MM.1S (cell line): ENCODE results near the gene S100A8.

Source experiments
- DNase-seq: peaks from one replicate; pipeline ENCODE4 v3.0.0-alpha.2; 2015
- H2AFZ ChIP-seq: fragments of 300-600 bp; sonication (generic); 2 replicates; pipeline ENCODE4 v1.6.0; 2016; ENCODE audit warnings: antibody characterized with exemption, low read length
- H3F3A ChIP-seq: fragments of 300-600 bp; sonication (generic); 2 replicates; pipeline ENCODE4 v1.6.1; 2016; ENCODE audit warnings: mild to moderate bottlenecking, antibody characterized with exemption, low read length, moderate library complexity, mixed read lengths; ENCODE audit not compliant: insufficient read depth
- H3K27ac ChIP-seq: fragments of 300-600 bp; sonication (generic); 2 replicates; pipeline ENCODE4 v1.5.1; 2016; ENCODE audit warnings: mild to moderate bottlenecking, low read length
- H3K27me3 ChIP-seq: fragments of 300-600 bp; sonication (generic); replicated peaks from 2 replicates; pipeline ENCODE4 v1.6.0; 2016; ENCODE audit warnings: low read length; ENCODE audit not compliant: insufficient read depth
- H3K36me3 ChIP-seq: fragments of 300-600 bp; sonication (generic); replicated peaks from 2 replicates; pipeline ENCODE4 v1.6.1; 2016; ENCODE audit warnings: mild to moderate bottlenecking, low read length, mixed read lengths; ENCODE audit not compliant: insufficient read depth
- H3K4me1 ChIP-seq: fragments of 300-600 bp; sonication (generic); 2 replicates; pipeline ENCODE4 v1.6.1; 2016; ENCODE audit warnings: low read length, mixed read lengths
- H3K4me2 ChIP-seq: fragments of 300-600 bp; sonication (generic); 2 replicates; pipeline ENCODE4 v1.6.0; 2016; ENCODE audit warnings: low read depth, low read length
- H3K4me3 ChIP-seq: fragments of 300-600 bp; sonication (generic); 2 replicates; pipeline ENCODE4 v1.5.1; 2016; ENCODE audit warnings: low read length, mixed read lengths
- H3K79me2 ChIP-seq: fragments of 300-600 bp; sonication (generic); 2 replicates; pipeline ENCODE4 v1.6.1; 2016; ENCODE audit warnings: mixed run types, low read length, mixed read lengths
- H3K9ac ChIP-seq: fragments of 300-600 bp; sonication (generic); 2 replicates; pipeline ENCODE4 v1.6.1; 2016; ENCODE audit warnings: low read length, mixed read lengths
- H3K9me2 ChIP-seq: fragments of 300-600 bp; sonication (generic); replicated peaks from 2 replicates; pipeline ENCODE4 v1.6.1; 2016; ENCODE audit warnings: mild to moderate bottlenecking, low read length, mixed read lengths; ENCODE audit not compliant: insufficient read depth
- H3K9me3 ChIP-seq: fragments of 300-600 bp; sonication (generic); replicated peaks from 2 replicates; pipeline ENCODE4 v1.6.1; 2016; ENCODE audit warnings: mild to moderate bottlenecking, low read length, mixed read lengths; ENCODE audit not compliant: insufficient read depth
- H4K20me1 ChIP-seq: fragments of 300-600 bp; sonication (generic); 2 replicates; pipeline ENCODE4 v1.6.1; 2016; ENCODE audit warnings: mild to moderate bottlenecking, low read length, moderate library complexity, mixed read lengths; ENCODE audit not compliant: insufficient read depth
- EZH2 ChIP-seq: fragments of 300-600 bp; sonication (generic); optimal IDR thresholded peaks from 2 replicates; pipeline ENCODE3; 2017; ENCODE audit warnings: low read depth, mild to moderate bottlenecking, antibody characterized with exemption, low read length, mixed read lengths
- EZH2phosphoT487 ChIP-seq: fragments of 300-600 bp; sonication (generic); IDR thresholded peaks from 2 replicates; pipeline ENCODE4 v1.6.1; 2018; ENCODE audit warnings: antibody characterized with exemption, low read length
- TF ChIP-seq, protein P1 (sequence below): fragments of 300-600 bp; sonication (generic); IDR thresholded peaks from 2 replicates; pipeline ENCODE4 v1.5.1; 2016; ENCODE audit warnings: antibody characterized with exemption, low read length, mixed read lengths

Gene S100A8

DNA sequence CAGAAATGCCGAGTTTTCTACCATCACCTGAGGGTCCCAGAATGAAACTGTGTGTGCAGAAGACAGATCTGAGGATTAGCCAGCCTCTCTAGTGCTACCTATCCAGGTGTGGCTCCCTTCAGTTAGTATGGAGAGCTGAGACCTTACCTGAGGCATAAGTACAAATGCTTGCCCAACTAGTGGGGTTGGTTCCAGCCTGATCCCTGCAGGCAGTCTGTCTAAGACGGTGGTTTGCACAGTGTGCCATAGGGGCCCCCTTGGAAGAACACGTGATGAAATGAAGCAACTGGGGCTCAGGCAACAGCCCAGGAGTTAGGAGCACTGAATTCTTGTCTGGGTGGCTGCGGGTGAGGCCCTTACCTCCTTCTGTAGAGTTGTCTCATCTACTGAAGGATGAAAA lies 41.1 kb upstream of the S100A8 start:
- peaks cover 19% of the 10 kb centered on the region; the same call in 1 of the 2 replicates for H3K27me3 ChIP-seq

DNA sequence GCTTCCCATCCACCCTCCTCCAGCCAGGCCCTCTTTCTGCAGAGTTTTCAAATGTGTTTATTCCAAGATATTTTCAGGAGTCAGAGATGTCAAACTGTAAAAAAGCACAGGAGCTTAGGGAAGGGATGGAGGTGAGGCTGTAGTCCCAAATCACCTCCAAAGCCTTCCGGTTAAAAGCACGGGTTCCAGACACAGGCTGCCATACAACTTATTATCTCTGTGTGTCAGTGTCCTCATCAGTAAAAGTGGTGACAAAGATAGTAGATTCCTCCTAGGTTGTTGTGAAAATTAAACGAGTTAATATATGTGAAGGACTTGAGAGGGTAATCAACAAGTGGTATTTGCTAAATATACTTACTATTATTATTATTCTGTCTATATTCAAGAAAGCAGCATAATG lies 40.6 kb upstream of the S100A8 start:
- H3K79me2 ChIP-seq = no peaks in the 10 kb centered on the region
- H3K9me3 ChIP-seq = no peaks in the 10 kb centered on the region
- no peak overlapping the region for H2AFZ ChIP-seq
- peaks cover 24% of the 10 kb centered on the region; the same call in 1 of the 2 replicates for H3K27me3 ChIP-seq
- no peak overlapping the region for H3K27ac ChIP-seq
- no peaks in the 10 kb centered on the region for H3K4me1 ChIP-seq
- no peaks in the 10 kb centered on the region for H4K20me1 ChIP-seq
- H3K9ac ChIP-seq = no peak overlapping the region
- TF ChIP-seq EZH2 (no peak), EZH2phosphoT487 (no peak)
- TF ChIP-seq, protein P1, sequence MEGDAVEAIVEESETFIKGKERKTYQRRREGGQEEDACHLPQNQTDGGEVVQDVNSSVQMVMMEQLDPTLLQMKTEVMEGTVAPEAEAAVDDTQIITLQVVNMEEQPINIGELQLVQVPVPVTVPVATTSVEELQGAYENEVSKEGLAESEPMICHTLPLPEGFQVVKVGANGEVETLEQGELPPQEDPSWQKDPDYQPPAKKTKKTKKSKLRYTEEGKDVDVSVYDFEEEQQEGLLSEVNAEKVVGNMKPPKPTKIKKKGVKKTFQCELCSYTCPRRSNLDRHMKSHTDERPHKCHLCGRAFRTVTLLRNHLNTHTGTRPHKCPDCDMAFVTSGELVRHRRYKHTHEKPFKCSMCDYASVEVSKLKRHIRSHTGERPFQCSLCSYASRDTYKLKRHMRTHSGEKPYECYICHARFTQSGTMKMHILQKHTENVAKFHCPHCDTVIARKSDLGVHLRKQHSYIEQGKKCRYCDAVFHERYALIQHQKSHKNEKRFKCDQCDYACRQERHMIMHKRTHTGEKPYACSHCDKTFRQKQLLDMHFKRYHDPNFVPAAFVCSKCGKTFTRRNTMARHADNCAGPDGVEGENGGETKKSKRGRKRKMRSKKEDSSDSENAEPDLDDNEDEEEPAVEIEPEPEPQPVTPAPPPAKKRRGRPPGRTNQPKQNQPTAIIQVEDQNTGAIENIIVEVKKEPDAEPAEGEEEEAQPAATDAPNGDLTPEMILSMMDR = no peak
- no peak overlapping the region for H3K4me2 ChIP-seq
- peak; percentile 1 for DNase-seq
- no peaks in the 10 kb centered on the region for H3F3A ChIP-seq
- H3K36me3 ChIP-seq = no peaks in the 10 kb centered on the region
- H3K4me3 ChIP-seq = no peak overlapping the region
- H3K9me2 ChIP-seq = no peaks in the 10 kb centered on the region

More for the DNA sequence above, 41.1 kb upstream of the S100A8 start:
- no peak overlapping the region for H2AFZ ChIP-seq
- H3K79me2 ChIP-seq = no peaks in the 10 kb centered on the region
- H3K9me2 ChIP-seq = no peaks in the 10 kb centered on the region
- H3K9ac ChIP-seq = no peak overlapping the region
- no peak overlapping the region for H3K4me2 ChIP-seq
- no peaks in the 10 kb centered on the region for H3K9me3 ChIP-seq
- no peak overlapping the region for H3K27ac ChIP-seq
- TF ChIP-seq EZH2 = no peak
- TF ChIP-seq, protein P1 = no peak
- no peak for TF ChIP-seq EZH2phosphoT487
- H3K4me3 ChIP-seq = no peak overlapping the region
- no peaks in the 10 kb centered on the region for H3K36me3 ChIP-seq
- H3F3A ChIP-seq = no peaks in the 10 kb centered on the region
- H4K20me1 ChIP-seq = no peaks in the 10 kb centered on the region
- no peaks in the 10 kb centered on the region for H3K4me1 ChIP-seq
- DNase-seq = peak; percentile 5

DNA sequence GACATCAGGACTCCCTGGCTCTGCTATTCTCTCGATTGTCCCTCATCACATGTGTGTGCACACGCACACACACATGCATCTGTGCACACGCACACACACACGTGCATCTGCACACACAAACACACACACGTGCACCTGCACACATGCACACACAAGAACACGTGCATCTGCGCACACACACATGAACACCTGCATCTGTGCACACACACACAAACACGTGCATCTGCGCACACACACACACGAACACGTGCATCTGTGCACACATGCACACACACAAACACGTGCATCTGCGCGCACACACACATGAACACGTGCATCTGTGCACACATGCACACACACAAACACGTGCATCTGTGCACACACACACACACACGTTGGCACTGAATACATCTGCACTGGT lies 40.1 kb upstream of the S100A8 start:
- Histone ChIP-seq H2AFZ (no peak overlapping the region), H3K27me3 (peaks cover 26% of the 10 kb centered on the region; the same call in 1 of the 2 replicates), H3K27ac (no peak overlapping the region), H3K9me3 (no peaks in the 10 kb centered on the region), H3K9me2 (no peaks in the 10 kb centered on the region), H3K4me1 (no peaks in the 10 kb centered on the region), H3F3A (no peaks in the 10 kb centered on the region), H3K9ac (no peak overlapping the region), H3K4me3 (no peak overlapping the region), H3K4me2 (no peak overlapping the region), H3K36me3 (no peaks in the 10 kb centered on the region), H3K79me2 (no peaks in the 10 kb centered on the region), H4K20me1 (no peaks in the 10 kb centered on the region)
- DNase-seq = no peak
- TF ChIP-seq, protein P1 = no peak
- TF ChIP-seq EZH2phosphoT487 (no peak), EZH2 (no peak)
